SH-SY5Y (cell line): ENCODE results near the gene MOB1B.

Source experiments
- GATA2 ChIP-seq: IDR thresholded peaks from 2 replicates; pipeline ENCODE4 v1.6.1; 2011; ENCODE audit warnings: mild to moderate bottlenecking, low read depth, low read length
- GATA3 ChIP-seq: IDR thresholded peaks from 2 replicates; pipeline ENCODE4 v1.6.1; 2011; ENCODE audit warnings: low read depth, mild to moderate bottlenecking, low read length, moderate library complexity

DNA sequence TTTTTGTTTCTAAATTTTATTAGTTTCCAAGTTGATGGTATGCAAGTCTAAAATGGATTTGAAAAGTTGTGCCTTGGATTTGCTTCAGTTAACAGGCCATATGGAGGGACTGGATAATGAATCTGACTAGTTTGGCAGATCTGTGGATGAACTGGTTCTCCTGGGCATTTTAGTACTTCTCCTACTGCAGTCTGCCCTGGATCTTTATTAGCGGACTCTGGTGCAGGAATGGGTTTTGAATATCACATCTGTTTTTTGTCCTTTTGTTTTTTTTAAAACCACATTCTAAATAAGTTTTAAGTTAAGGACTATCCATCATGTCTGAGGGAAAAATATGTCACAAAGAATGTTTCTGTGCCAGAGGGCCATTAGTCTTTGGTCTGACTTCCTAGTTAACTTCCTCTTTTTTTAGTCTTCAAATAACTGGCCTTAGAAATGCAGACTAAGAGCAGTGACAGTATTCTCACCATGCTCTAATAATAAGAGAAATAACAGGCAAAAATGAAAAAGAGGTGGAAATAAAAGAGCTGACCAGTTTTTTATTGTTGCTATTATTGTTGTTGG lies 77.4 kb downstream of the MOB1B start:
- no peak for TF ChIP-seq GATA2
- TF ChIP-seq GATA3: no peak
